GM23338 (cell line): ENCODE results near the gene WSB2. TPM values are rescaled to one million over a fixed set of nuclear protein-coding genes. Genes with fewer than 3 reads are reported as not detected.
A peak's percentile ranks its signal among the peaks of the same experiment; 100 is the strongest.

ENCODE experiments used
- ATAC-seq: fragments of 200-7000 bp; cut with Tn5 transposase; 3 replicates; pipeline ENCODE4 v1.9.1; 2020
- DNase-seq: peaks from one replicate; pipeline ENCODE4 v3.0.0-alpha.2; 2015; ENCODE audit warnings: low spot score
- H2AFZ ChIP-seq: fragments of 200-600 bp; sonication (generic); 2 replicates; pipeline ENCODE4 v1.8.0; 2016; ENCODE audit warnings: antibody characterized with exemption, mild to moderate bottlenecking, moderate library complexity
- H3F3A ChIP-seq: fragments of 200-600 bp; sonication (generic); replicated peaks from 2 replicates; pipeline ENCODE4 v1.8.0; 2017; ENCODE audit warnings: antibody characterized with exemption, mixed run types, low read depth
- H3K27ac ChIP-seq: fragments of 200-600 bp; sonication (generic); 2 replicates; pipeline ENCODE4 v1.6.1; 2016; ENCODE audit warnings: low read depth
- H3K27me3 ChIP-seq: fragments of 200-600 bp; sonication (generic); 2 replicates; pipeline ENCODE4 v1.8.0; 2016; ENCODE audit warnings: mild to moderate bottlenecking, mixed run types, moderate library complexity; ENCODE audit not compliant: insufficient read depth
- H3K36me3 ChIP-seq: fragments of 200-600 bp; sonication (generic); 2 replicates; pipeline ENCODE4 v1.8.0; 2016; ENCODE audit warnings: mild to moderate bottlenecking; ENCODE audit not compliant: insufficient read depth
- H3K4me1 ChIP-seq: fragments of 200-600 bp; sonication (generic); 2 replicates; pipeline ENCODE4 v1.8.0; 2016; ENCODE audit warnings: mild to moderate bottlenecking, moderate library complexity; ENCODE audit not compliant: insufficient read depth
- H3K4me2 ChIP-seq: fragments of 200-600 bp; sonication (generic); 2 replicates; pipeline ENCODE4 v1.7.1; 2017; ENCODE audit warnings: mixed run types
- H3K4me3 ChIP-seq: fragments of 200-600 bp; sonication (generic); 2 replicates; pipeline ENCODE4 v1.6.1; 2016; ENCODE audit warnings: mixed run types
- H3K79me2 ChIP-seq: fragments of 200-600 bp; sonication (generic); replicated peaks from 2 replicates; pipeline ENCODE4 v1.8.0; 2017; ENCODE audit warnings: mild to moderate bottlenecking; ENCODE audit not compliant: insufficient read depth
- H3K9me2 ChIP-seq: fragments of 200-600 bp; sonication (generic); 2 replicates; pipeline ENCODE4 v1.8.0; 2017; ENCODE audit not compliant: insufficient read depth
- H4K20me1 ChIP-seq: fragments of 200-600 bp; sonication (generic); replicated peaks from 2 replicates; pipeline ENCODE4 v1.8.0; 2017; ENCODE audit warnings: mild to moderate bottlenecking; ENCODE audit not compliant: insufficient read depth
- H3K27ac Mint-ChIP-seq: 2 replicates; pipeline ENCODE4 v1.8.0; 2020; ENCODE audit warnings: inconsistent platforms, mild to moderate bottlenecking, moderate library complexity, mixed read lengths
- H3K27me3 Mint-ChIP-seq: 3 replicates; pipeline ENCODE4 v1.8.0; 2022; ENCODE audit warnings: low read depth, mild to moderate bottlenecking, moderate library complexity, mixed read lengths, inconsistent platforms; ENCODE audit not compliant: insufficient read depth, poor library complexity
- H3K36me3 Mint-ChIP-seq: 3 replicates; pipeline ENCODE4 v1.8.0; 2021; ENCODE audit warnings: low read depth, mild to moderate bottlenecking, inconsistent platforms, moderate library complexity, mixed read lengths
- H3K4me1 Mint-ChIP-seq: 3 replicates; pipeline ENCODE4 v1.8.0; 2020; ENCODE audit warnings: mild to moderate bottlenecking, inconsistent platforms, mixed read lengths
- H3K4me3 Mint-ChIP-seq: 3 replicates; pipeline ENCODE4 v1.8.0; 2021; ENCODE audit warnings: moderate library complexity, mild to moderate bottlenecking, inconsistent platforms, mixed read lengths
- H3K9me3 Mint-ChIP-seq: 3 replicates; pipeline ENCODE4 v1.8.0; 2020; ENCODE audit warnings: moderate library complexity, mild to moderate bottlenecking, inconsistent platforms, mixed read lengths
- POLR2AphosphoS5 ChIP-seq: IDR thresholded peaks from 2 replicates; pipeline ENCODE4 v1.6.1; 2016; ENCODE audit warnings: antibody characterized with exemption, low read depth
- polyA plus RNA-seq: library from polyadenylated mRNA; unstranded; fragments of >200 nt; fragmentation: Nextera tagmentation; extraction: Ambion mirVana; gene quantifications from 2 replicates; pipeline ENCODE4 v1.2.1, GENCODE V29; 2016
- total RNA-seq: library from RNA; depleted of rRNA; stranded (reverse); fragments of >200 nt; shearing (Covaris generic); gene quantifications from 2 replicates; pipeline ENCODE4 v1.2.3, GENCODE V29; 2014
- TF ChIP-seq, protein P1 (sequence below): fragments of 250-450 bp; sonication (Bioruptor Pico); IDR thresholded peaks from 2 replicates; pipeline ENCODE4 v1.5.0; 2020; ENCODE audit warnings: mild to moderate bottlenecking, moderate library complexity
- TF ChIP-seq, protein P2 (sequence below): IDR thresholded peaks from 2 replicates; pipeline ENCODE4 v1.6.1; 2016; ENCODE audit warnings: antibody characterized with exemption

The WSB2 gene
- total and polyA plus RNA-seq, 2 experiments from 2014 or later, result 36.6 to 60.8 TPM

DNA sequence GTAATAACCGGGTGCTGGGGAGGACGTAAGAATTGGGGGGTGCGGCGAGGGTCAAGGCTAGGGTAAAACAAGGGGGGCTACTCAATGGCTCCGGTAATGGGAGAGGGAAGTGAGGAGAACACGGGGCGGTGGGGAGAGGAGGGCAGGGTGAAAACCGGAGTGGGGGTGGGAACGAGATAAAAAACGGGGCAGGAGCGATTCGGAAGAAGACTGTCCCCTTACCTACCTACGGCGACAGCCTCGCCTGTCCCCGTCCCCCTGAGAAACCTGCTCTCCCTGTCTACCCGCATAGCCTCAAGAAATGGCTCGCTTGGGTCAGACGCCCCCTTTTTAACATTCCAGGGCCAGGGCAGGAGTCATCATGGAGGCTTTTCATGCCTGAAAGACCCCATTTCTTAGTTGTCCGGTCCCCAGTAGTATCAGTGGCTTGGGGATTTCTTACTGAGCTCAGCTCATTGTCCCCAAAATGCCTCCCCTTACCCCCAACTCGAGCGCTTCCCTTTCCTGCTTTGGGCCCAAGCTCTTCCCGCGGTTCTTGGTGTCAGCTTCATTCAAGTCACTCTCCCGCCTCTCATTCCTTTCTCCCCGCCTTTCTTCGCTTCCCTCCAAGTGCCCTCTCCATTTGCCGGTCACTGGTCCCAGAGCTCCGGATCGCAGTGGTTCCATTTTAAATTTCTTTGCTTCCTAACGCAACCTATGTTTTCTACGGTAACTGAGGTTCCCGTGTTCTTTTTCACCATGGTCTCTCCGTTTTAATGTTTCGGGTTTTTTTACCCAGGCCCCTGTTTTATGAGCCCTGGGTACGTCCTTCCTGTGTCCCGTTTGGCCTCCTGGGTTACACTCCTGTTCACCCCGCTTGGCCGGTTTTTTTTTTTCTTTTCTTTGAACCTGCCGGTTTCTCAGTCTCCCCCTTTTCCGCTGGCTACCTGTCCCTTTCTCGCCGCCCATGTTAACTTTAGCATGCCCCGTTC lies 1.2 kb upstream of the WSB2 start:
- H3K36me3 Mint-ChIP-seq, result peaks cover 32% of the 10 kb centered on the region
- peak overlapping the region; percentile 87 for H3K4me3 Mint-ChIP-seq
- TF ChIP-seq, protein P1, sequence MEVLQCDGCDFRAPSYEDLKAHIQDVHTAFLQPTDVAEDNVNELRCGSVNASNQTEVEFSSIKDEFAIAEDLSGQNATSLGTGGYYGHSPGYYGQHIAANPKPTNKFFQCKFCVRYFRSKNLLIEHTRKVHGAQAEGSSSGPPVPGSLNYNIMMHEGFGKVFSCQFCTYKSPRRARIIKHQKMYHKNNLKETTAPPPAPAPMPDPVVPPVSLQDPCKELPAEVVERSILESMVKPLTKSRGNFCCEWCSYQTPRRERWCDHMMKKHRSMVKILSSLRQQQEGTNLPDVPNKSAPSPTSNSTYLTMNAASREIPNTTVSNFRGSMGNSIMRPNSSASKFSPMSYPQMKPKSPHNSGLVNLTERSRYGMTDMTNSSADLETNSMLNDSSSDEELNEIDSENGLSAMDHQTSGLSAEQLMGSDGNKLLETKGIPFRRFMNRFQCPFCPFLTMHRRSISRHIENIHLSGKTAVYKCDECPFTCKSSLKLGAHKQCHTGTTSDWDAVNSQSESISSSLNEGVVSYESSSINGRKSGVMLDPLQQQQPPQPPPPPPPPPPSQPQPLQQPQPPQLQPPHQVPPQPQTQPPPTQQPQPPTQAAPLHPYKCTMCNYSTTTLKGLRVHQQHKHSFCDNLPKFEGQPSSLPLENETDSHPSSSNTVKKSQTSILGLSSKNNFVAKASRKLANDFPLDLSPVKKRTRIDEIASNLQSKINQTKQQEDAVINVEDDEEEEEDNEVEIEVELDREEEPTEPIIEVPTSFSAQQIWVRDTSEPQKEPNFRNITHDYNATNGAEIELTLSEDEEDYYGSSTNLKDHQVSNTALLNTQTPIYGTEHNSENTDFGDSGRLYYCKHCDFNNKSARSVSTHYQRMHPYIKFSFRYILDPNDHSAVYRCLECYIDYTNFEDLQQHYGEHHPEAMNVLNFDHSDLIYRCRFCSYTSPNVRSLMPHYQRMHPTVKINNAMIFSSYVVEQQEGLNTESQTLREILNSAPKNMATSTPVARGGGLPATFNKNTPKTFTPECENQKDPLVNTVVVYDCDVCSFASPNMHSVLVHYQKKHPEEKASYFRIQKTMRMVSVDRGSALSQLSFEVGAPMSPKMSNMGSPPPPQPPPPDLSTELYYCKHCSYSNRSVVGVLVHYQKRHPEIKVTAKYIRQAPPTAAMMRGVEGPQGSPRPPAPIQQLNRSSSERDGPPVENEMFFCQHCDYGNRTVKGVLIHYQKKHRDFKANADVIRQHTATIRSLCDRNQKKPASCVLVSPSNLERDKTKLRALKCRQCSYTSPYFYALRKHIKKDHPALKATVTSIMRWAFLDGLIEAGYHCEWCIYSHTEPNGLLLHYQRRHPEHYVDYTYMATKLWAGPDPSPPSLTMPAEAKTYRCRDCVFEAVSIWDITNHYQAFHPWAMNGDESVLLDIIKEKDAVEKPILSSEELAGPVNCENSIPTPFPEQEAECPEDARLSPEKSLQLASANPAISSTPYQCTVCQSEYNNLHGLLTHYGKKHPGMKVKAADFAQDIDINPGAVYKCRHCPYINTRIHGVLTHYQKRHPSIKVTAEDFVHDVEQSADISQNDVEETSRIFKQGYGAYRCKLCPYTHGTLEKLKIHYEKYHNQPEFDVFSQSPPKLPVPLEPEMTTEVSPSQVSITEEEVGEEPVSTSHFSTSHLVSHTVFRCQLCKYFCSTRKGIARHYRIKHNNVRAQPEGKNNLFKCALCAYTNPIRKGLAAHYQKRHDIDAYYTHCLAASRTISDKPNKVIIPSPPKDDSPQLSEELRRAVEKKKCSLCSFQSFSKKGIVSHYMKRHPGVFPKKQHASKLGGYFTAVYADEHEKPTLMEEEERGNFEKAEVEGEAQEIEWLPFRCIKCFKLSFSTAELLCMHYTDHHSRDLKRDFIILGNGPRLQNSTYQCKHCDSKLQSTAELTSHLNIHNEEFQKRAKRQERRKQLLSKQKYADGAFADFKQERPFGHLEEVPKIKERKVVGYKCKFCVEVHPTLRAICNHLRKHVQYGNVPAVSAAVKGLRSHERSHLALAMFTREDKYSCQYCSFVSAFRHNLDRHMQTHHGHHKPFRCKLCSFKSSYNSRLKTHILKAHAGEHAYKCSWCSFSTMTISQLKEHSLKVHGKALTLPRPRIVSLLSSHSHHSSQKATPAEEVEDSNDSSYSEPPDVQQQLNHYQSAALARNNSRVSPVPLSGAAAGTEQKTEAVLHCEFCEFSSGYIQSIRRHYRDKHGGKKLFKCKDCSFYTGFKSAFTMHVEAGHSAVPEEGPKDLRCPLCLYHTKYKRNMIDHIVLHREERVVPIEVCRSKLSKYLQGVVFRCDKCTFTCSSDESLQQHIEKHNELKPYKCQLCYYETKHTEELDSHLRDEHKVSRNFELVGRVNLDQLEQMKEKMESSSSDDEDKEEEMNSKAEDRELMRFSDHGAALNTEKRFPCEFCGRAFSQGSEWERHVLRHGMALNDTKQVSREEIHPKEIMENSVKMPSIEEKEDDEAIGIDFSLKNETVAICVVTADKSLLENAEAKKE (CRISPR knock-in tag), result no peak
- TF ChIP-seq, protein P2, sequence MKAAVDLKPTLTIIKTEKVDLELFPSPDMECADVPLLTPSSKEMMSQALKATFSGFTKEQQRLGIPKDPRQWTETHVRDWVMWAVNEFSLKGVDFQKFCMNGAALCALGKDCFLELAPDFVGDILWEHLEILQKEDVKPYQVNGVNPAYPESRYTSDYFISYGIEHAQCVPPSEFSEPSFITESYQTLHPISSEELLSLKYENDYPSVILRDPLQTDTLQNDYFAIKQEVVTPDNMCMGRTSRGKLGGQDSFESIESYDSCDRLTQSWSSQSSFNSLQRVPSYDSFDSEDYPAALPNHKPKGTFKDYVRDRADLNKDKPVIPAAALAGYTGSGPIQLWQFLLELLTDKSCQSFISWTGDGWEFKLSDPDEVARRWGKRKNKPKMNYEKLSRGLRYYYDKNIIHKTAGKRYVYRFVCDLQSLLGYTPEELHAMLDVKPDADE, result 0 out of 2 replicates have a peak, but pooled peaks have one; percentile 27
- TF ChIP-seq POLR2AphosphoS5, result peak; percentile 64
- H3K79me2 ChIP-seq, result peaks cover 34% of the 10 kb centered on the region
- peak; percentile 90 for DNase-seq
- H3K27me3 ChIP-seq, result no peaks in the 10 kb centered on the region
- H3K4me2 ChIP-seq, result peak overlapping the region; percentile 82
- H3K4me3 ChIP-seq, result peak overlapping the region; percentile 71
- no peak overlapping the region for H2AFZ ChIP-seq
- peaks cover 24% of the 10 kb centered on the region for H3K27me3 Mint-ChIP-seq
- peaks cover 4% of the 10 kb centered on the region; the same call in 1 of the 3 replicates for H3K9me3 Mint-ChIP-seq
- H3K36me3 ChIP-seq, result 0 out of 2 replicates have a peak, but pooled peaks cover 4% of the 10 kb centered on the region
- peaks cover 28% of the 10 kb centered on the region for H3K4me1 ChIP-seq
- H3K27ac Mint-ChIP-seq, result peak overlapping the region; percentile 98
- peaks cover 45% of the 10 kb centered on the region for H3K4me1 Mint-ChIP-seq
- H3K9me2 ChIP-seq, result no peaks in the 10 kb centered on the region
- peak; percentile 61 for ATAC-seq
- H3K27ac ChIP-seq, result peak overlapping the region; percentile 96
- no peaks in the 10 kb centered on the region; the same call in 1 of the 2 replicates for H4K20me1 ChIP-seq
- peaks cover 24% of the 10 kb centered on the region for H3F3A ChIP-seq
